Neural cell (in vitro differentiated cells): ENCODE data around the gene SEMA3B. TPM values are rescaled to one million over a fixed set of nuclear protein-coding genes. Genes with fewer than 3 reads are reported as not detected.

ENCODE experiments used
- H2AFZ ChIP-seq: fragments of 200-600, 300-800 bp; sonication (generic), shearing (Covaris generic); 2 replicates; pipeline ENCODE4 v1.6.0; 2014; ENCODE audit warnings: low read depth, mild to moderate bottlenecking, antibody characterized with exemption, low read length, moderate library complexity
- H3F3A ChIP-seq: fragments of 200-600 bp; shearing (Covaris generic); 2 replicates; pipeline ENCODE4 v1.6.1; 2016; ENCODE audit warnings: mild to moderate bottlenecking, moderate library complexity, mixed read lengths, antibody characterized with exemption, low read length; ENCODE audit not compliant: insufficient read depth, poor library complexity, severe bottlenecking
- H3K27ac ChIP-seq: fragments of 200-600, 300-800 bp; sonication (generic), shearing (Covaris generic); 2 replicates; pipeline ENCODE4 v1.5.1; 2014; ENCODE audit warnings: mild to moderate bottlenecking, low read length, moderate library complexity
- H3K27me3 ChIP-seq: fragments of 300-800, 200-600 bp; sonication (generic), shearing (Covaris generic); 2 replicates; pipeline ENCODE4 v1.6.0; 2014; ENCODE audit warnings: mild to moderate bottlenecking, low read depth, low read length, moderate library complexity; ENCODE audit not compliant: insufficient read depth
- H3K36me3 ChIP-seq: fragments of 300-800, 200-600 bp; sonication (generic), shearing (Covaris generic); 2 replicates; pipeline ENCODE4 v1.5.1; 2014; ENCODE audit warnings: mild to moderate bottlenecking, antibody characterized with exemption, low read length, moderate library complexity; ENCODE audit not compliant: insufficient read depth
- H3K4me2 ChIP-seq: fragments of 300-800, 200-600 bp; sonication (generic), shearing (Covaris generic); 2 replicates; pipeline ENCODE4 v1.6.0; 2014; ENCODE audit warnings: mild to moderate bottlenecking, low read length
- H3K4me3 ChIP-seq: fragments of 300-800, 200-600 bp; sonication (generic), shearing (Covaris generic); 2 replicates; pipeline ENCODE4 v1.5.1; 2014; ENCODE audit warnings: mild to moderate bottlenecking, low read length, moderate library complexity
- H3K79me2 ChIP-seq: fragments of 200-600 bp; shearing (Covaris generic); replicated peaks from 2 replicates; pipeline ENCODE4 v1.6.0; 2014; ENCODE audit warnings: mild to moderate bottlenecking, low read length, moderate library complexity; ENCODE audit not compliant: insufficient read depth
- H3K9ac ChIP-seq: fragments of 300-800, 200-600 bp; sonication (generic), shearing (Covaris generic); 2 replicates; pipeline ENCODE4 v1.6.1; 2016; ENCODE audit warnings: mild to moderate bottlenecking, low read length, mixed read lengths
- H3K9me2 ChIP-seq: fragments of 200-600 bp; shearing (Covaris generic); 2 replicates; pipeline ENCODE4 v1.6.1; 2016; ENCODE audit warnings: mild to moderate bottlenecking, low read length, mixed read lengths; ENCODE audit not compliant: insufficient read depth
- H3K9me3 ChIP-seq: fragments of 200-600, 300-800 bp; sonication (generic), shearing (Covaris generic); 2 replicates; pipeline ENCODE4 v1.6.1; 2016; ENCODE audit warnings: mild to moderate bottlenecking, mixed run types, low read length, moderate library complexity, mixed read lengths
- H4K20me1 ChIP-seq: fragments of 200-600 bp; shearing (Covaris generic); 2 replicates; pipeline ENCODE4 v1.6.1; 2016; ENCODE audit warnings: mild to moderate bottlenecking, mixed run types; ENCODE audit not compliant: insufficient read depth
- EP300 ChIP-seq: fragments of 450-650 bp; conservative IDR thresholded peaks from 2 replicates; pipeline ENCODE4 v1.6.1; 2014; ENCODE audit warnings: antibody characterized with exemption, mild to moderate bottlenecking, moderate library complexity; ENCODE audit not compliant: poor library complexity, severe bottlenecking
- EZH2 ChIP-seq: fragments of 200-600, 300-800 bp; shearing (Covaris generic), sonication (generic); IDR thresholded peaks from 2 replicates; pipeline ENCODE4 v1.6.1; 2014; ENCODE audit warnings: antibody characterized with exemption, low read length, borderline replicate concordance, mild to moderate bottlenecking; ENCODE audit not compliant: insufficient read depth, poor library complexity, severe bottlenecking
- MXI1 ChIP-seq: fragments of 450-650 bp; conservative IDR thresholded peaks from 2 replicates; pipeline ENCODE4 v1.6.1; 2014; ENCODE audit warnings: antibody characterized with exemption, mild to moderate bottlenecking; ENCODE audit not compliant: poor library complexity, severe bottlenecking
- POLR2AphosphoS5 ChIP-seq: IDR thresholded peaks from 2 replicates; pipeline ENCODE4 v1.6.1; 2012
- RAD21 ChIP-seq: fragments of 450-650 bp; conservative IDR thresholded peaks from 2 replicates; pipeline ENCODE4 v1.6.1; 2014; ENCODE audit warnings: antibody characterized with exemption, mild to moderate bottlenecking, moderate library complexity
- SMC3 ChIP-seq: fragments of 450-650 bp; conservative IDR thresholded peaks from 2 replicates; pipeline ENCODE4 v1.6.1; 2014; ENCODE audit warnings: antibody characterized with exemption, mild to moderate bottlenecking, moderate library complexity; ENCODE audit not compliant: poor library complexity
- TAF1 ChIP-seq: IDR thresholded peaks from 2 replicates; pipeline ENCODE4 v1.6.1; 2012; ENCODE audit warnings: low read depth
- polyA plus RNA-seq: library from polyadenylated mRNA; depleted of rRNA; stranded (reverse); fragments of >200 nt; gene quantifications from 2 replicates; pipeline ENCODE4 v1.2.3, GENCODE V29; 2014
- TF ChIP-seq, protein P1 (sequence below): IDR thresholded peaks from 2 replicates; pipeline ENCODE4 v1.6.1; 2012; ENCODE audit warnings: borderline replicate concordance
- TF ChIP-seq, protein P2 (sequence below): fragments of 450-650 bp; IDR thresholded peaks from 2 replicates; pipeline ENCODE4 v1.5.1; 2014; ENCODE audit warnings: antibody characterized with exemption, mild to moderate bottlenecking, moderate library complexity; ENCODE audit not compliant: poor library complexity, severe bottlenecking

The SEMA3B gene
- polyA plus RNA-seq, 1 donor from 2014 or later: 7.8 TPM

DNA sequence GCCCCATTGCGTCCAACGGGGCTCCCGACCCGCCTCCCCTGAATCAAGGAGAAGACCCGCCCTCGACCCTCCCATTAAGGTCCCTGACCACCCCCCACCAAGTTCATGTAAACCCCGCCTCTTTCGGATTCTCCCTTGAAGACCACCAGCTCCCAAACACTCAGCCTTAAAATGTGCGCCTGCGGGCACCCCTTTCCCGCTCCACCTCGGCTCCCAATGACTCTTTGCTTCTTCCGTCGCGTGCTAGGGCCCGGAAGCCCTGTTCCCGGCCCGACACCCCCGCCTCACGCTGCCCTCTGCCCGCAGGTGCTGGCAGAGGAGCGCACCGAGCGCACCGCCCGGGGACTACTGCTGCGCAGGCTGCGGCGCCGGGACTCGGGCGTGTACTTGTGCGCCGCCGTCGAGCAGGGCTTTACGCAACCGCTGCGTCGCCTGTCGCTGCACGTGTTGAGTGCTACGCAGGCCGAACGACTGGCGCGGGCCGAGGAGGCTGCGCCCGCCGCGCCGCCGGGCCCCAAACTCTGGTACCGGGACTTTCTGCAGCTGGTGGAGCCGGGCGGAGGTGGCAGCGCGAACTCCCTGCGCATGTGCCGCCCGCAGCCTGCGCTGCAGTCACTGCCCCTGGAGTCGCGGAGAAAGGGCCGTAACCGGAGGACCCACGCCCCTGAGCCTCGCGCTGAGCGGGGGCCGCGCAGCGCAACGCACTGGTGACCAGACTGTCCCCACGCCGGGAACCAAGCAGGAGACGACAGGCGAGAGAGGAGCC is 7.2 kb downstream of the SEMA3B start:
- Histone ChIP-seq H3K36me3 (no peaks in the 10 kb centered on the region), H3F3A (no peaks in the 10 kb centered on the region), H3K27me3 (peaks cover 23% of the 10 kb centered on the region), H3K79me2 (no peaks in the 10 kb centered on the region), H3K9me3 (no peaks in the 10 kb centered on the region), H3K27ac (no peak overlapping the region), H3K4me3 (no peak overlapping the region), H2AFZ (no peak overlapping the region), H3K9ac (no peak overlapping the region), H3K9me2 (no peaks in the 10 kb centered on the region), H4K20me1 (no peaks in the 10 kb centered on the region), H3K4me2 (no peak overlapping the region)
- TF ChIP-seq EP300 (no peak), EZH2 (no peak), TAF1 (no peak), POLR2AphosphoS5 (no peak), SMC3 (no peak), MXI1 (no peak), RAD21 (no peak)
- TF ChIP-seq, protein P1, sequence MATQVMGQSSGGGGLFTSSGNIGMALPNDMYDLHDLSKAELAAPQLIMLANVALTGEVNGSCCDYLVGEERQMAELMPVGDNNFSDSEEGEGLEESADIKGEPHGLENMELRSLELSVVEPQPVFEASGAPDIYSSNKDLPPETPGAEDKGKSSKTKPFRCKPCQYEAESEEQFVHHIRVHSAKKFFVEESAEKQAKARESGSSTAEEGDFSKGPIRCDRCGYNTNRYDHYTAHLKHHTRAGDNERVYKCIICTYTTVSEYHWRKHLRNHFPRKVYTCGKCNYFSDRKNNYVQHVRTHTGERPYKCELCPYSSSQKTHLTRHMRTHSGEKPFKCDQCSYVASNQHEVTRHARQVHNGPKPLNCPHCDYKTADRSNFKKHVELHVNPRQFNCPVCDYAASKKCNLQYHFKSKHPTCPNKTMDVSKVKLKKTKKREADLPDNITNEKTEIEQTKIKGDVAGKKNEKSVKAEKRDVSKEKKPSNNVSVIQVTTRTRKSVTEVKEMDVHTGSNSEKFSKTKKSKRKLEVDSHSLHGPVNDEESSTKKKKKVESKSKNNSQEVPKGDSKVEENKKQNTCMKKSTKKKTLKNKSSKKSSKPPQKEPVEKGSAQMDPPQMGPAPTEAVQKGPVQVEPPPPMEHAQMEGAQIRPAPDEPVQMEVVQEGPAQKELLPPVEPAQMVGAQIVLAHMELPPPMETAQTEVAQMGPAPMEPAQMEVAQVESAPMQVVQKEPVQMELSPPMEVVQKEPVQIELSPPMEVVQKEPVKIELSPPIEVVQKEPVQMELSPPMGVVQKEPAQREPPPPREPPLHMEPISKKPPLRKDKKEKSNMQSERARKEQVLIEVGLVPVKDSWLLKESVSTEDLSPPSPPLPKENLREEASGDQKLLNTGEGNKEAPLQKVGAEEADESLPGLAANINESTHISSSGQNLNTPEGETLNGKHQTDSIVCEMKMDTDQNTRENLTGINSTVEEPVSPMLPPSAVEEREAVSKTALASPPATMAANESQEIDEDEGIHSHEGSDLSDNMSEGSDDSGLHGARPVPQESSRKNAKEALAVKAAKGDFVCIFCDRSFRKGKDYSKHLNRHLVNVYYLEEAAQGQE: no peak
- TF ChIP-seq, protein P2, sequence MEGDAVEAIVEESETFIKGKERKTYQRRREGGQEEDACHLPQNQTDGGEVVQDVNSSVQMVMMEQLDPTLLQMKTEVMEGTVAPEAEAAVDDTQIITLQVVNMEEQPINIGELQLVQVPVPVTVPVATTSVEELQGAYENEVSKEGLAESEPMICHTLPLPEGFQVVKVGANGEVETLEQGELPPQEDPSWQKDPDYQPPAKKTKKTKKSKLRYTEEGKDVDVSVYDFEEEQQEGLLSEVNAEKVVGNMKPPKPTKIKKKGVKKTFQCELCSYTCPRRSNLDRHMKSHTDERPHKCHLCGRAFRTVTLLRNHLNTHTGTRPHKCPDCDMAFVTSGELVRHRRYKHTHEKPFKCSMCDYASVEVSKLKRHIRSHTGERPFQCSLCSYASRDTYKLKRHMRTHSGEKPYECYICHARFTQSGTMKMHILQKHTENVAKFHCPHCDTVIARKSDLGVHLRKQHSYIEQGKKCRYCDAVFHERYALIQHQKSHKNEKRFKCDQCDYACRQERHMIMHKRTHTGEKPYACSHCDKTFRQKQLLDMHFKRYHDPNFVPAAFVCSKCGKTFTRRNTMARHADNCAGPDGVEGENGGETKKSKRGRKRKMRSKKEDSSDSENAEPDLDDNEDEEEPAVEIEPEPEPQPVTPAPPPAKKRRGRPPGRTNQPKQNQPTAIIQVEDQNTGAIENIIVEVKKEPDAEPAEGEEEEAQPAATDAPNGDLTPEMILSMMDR: no peak

DNA sequence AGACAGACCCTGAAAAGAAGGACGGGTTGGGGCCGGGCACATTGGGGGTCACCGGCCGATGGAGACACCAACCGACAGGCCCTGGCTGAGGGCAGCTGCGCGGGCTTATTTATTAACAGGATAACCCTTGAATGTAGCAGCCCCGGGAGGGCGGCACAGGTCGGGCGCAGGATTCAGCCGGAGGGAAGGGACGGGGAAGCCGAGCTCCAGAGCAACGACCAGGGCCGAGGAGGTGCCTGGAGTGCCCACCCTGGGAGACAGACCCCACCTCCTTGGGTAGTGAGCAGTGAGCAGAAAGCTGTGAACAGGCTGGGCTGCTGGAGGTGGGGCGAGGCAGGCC is 7.8 kb downstream of the SEMA3B start:
- TF ChIP-seq EP300 (no peak), POLR2AphosphoS5 (no peak), MXI1 (no peak), SMC3 (no peak), RAD21 (no peak), TAF1 (no peak)
- TF ChIP-seq, protein P2: no peak
- TF ChIP-seq, protein P1: no peak

More for the DNA sequence above, 7.8 kb downstream of the SEMA3B start:
- Histone ChIP-seq H3K9me3 (no peaks in the 10 kb centered on the region), H3K36me3 (no peaks in the 10 kb centered on the region), H3K9ac (no peak overlapping the region), H3K79me2 (no peaks in the 10 kb centered on the region), H3K4me3 (no peak overlapping the region), H3K4me2 (no peak overlapping the region), H3K27ac (no peak overlapping the region), H3K27me3 (peaks cover 23% of the 10 kb centered on the region), H4K20me1 (no peaks in the 10 kb centered on the region), H3K9me2 (no peaks in the 10 kb centered on the region), H3F3A (no peaks in the 10 kb centered on the region), H2AFZ (no peak overlapping the region)
